SH-SY5Y (cell line): ENCODE results near the gene PTGES3L.

ENCODE experiments used
- GATA2 ChIP-seq: IDR thresholded peaks from 2 replicates; pipeline ENCODE4 v1.6.1; 2011; ENCODE audit warnings: mild to moderate bottlenecking, low read depth, low read length
- GATA3 ChIP-seq: IDR thresholded peaks from 2 replicates; pipeline ENCODE4 v1.6.1; 2011; ENCODE audit warnings: low read depth, mild to moderate bottlenecking, low read length, moderate library complexity

DNA sequence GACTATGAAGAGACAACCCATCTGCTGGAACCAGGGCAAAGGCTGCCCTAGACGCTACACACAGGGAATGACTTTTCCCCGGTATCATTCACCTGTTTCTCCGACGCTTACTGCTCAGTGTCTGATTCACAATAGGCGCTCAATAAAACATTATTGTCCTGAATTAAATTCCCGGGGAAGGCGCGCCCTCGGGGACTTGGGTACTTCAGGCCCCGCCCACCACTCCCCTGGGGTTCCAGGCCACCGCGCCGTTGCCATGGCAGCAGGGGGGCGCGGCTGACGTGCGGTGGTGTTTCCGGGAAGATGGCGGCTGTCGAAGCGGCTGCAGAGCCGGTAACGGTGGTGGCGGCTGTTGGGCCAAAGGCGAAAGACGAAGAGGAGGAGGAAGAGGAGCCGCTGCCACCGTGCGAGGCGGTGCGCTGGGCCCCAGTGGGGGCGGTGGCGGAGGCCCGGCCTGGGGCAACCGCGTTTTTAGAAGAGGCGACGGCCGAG is 440 bp upstream of the PTGES3L start, which contains the start of gene RUNDC1:
- TF ChIP-seq GATA2: no peak
- no peak for TF ChIP-seq GATA3
